Renal cortical epithelial cell (primary cell): ENCODE data around the gene ASIC2. TPM values are rescaled to one million over a fixed set of nuclear protein-coding genes. Genes with fewer than 3 reads are reported as not detected.

Experiments used
- DNase-seq: peaks from one replicate; pipeline ENCODE4 v3.0.0-alpha.2; 2011; ENCODE audit warnings: low read depth
- total RNA-seq: library from RNA; depleted of rRNA; stranded (reverse); fragments of >200 nt; gene quantifications from 2 replicates; pipeline ENCODE4 v1.2.3, GENCODE V29; 2014

The ASIC2 gene
- total RNA-seq, 1 donor from 2014 or later: 13.6 TPM

- no peak for DNase-seq
Measured at GRCh38 chr17:33243732-33244131, 49.4 kb downstream of the ASIC2 start.

GRCh38 chr17:33242375-33243124 is 50.5 kb downstream of the ASIC2 start:
- no peak for DNase-seq

GRCh38 chr17:33241390-33241789 is 51.7 kb downstream of the ASIC2 start:
- no peak for DNase-seq

- no peak for DNase-seq
Measured at GRCh38 chr17:33240362-33240761, 52.7 kb downstream of the ASIC2 start.

GRCh38 chr17:33239702-33240101 is 53.4 kb downstream of the ASIC2 start:
- DNase-seq: no peak

GRCh38 chr17:33234930-33235685 is 58.0 kb downstream of the ASIC2 start:
- peak; percentile 94 for DNase-seq

GRCh38 chr17:33234233-33234632 is 58.9 kb downstream of the ASIC2 start:
- no peak for DNase-seq

- peak; percentile 36 for DNase-seq
Measured at GRCh38 chr17:33233811-33234177, 59.3 kb downstream of the ASIC2 start.

- DNase-seq: no peak
Measured at GRCh38 chr17:33229499-33229898, 63.6 kb downstream of the ASIC2 start.

- DNase-seq: no peak
Measured at GRCh38 chr17:33229028-33229427, 64.1 kb downstream of the ASIC2 start.

GRCh38 chr17:33228548-33228947 is 64.5 kb downstream of the ASIC2 start:
- no peak for DNase-seq

GRCh38 chr17:33227911-33228310 is 65.2 kb downstream of the ASIC2 start:
- no peak for DNase-seq

- DNase-seq: no peak
Measured at GRCh38 chr17:33225994-33226393, 67.1 kb downstream of the ASIC2 start.

- DNase-seq: peak; percentile 38
Measured at GRCh38 chr17:33225509-33225908, 67.6 kb downstream of the ASIC2 start.

- no peak for DNase-seq
Measured at GRCh38 chr17:33220036-33220435, 73.1 kb downstream of the ASIC2 start.

- peak; percentile 83 for DNase-seq
Measured at GRCh38 chr17:33218698-33219601, 74.1 kb downstream of the ASIC2 start.

GRCh38 chr17:33217891-33218290 is 75.2 kb downstream of the ASIC2 start:
- no peak for DNase-seq

GRCh38 chr17:33214996-33215395 is 78.1 kb downstream of the ASIC2 start:
- no peak for DNase-seq

GRCh38 chr17:33210285-33210684 is 82.8 kb downstream of the ASIC2 start:
- no peak for DNase-seq

GRCh38 chr17:33209671-33210070 is 83.4 kb downstream of the ASIC2 start:
- DNase-seq: peak; percentile 95

- no peak for DNase-seq
Measured at GRCh38 chr17:33207231-33207630, 85.9 kb downstream of the ASIC2 start.

GRCh38 chr17:33205552-33205951 is 87.5 kb downstream of the ASIC2 start:
- DNase-seq: no peak
